SKM-1 treated with dmso at 0.1 percent for 144 hours (cell line): ENCODE data around the gene NEBL.

ENCODE experiments used
- DNase-seq: peaks from one replicate; lab custom pipeline; 2025; ENCODE audit not compliant: unreplicated experiment; lab: John Stamatoyannopoulos, UW

The NEBL gene

DNA sequence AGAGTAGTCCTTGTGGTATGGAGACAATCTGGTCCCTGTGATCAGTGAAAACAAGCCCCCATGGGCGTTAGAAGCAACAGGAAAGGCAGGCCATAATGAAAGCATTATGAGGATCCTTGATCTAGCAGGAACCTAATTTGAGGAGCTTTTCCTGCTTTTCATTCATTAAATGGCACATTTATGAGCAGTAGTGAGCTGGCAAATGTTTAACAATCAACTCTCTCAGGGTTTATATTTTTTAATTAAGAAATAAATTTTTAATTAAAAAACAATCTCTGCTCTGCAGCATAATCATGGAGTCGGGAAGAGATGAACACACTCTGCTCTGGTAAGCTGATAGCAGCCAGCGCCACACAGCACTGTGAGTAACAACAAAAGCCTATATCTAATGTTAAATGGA is 11.3 kb upstream of the NEBL start:
- DNase-seq = no peak

DNA sequence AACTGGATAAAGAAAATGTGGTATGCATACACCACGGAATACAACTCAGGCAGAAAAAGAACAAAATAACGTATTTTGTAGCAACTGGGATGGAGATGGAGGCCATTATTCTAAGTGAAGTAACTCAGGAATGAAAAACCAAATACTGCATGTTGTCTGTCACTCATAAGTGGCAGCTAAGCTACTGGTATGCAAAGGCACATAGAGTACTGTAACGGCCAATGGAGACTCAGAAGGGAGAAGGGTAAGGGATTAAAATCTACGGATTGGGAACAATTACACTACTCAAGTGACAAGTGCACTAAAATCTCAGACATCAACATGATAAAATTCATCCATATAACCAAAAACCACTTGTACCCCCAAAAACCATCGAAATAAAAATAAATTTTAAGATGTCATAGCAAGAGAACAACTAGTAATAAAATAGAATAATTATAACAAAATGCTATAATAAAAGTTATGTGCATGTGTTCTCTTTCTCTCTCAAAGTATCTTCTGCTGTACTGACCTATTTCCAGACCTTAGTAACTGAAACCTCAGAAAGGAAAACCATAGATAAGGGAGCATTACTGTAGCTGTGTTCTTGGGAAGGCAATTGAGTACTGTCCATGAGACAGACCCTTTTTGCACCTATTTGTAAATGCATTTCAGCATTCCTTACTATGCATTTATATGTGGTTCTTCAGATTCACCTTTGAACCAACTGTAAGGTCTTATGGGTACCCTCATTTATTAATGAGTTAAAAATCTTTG is 6.7 kb upstream of the NEBL start:
- no peak for DNase-seq

DNA sequence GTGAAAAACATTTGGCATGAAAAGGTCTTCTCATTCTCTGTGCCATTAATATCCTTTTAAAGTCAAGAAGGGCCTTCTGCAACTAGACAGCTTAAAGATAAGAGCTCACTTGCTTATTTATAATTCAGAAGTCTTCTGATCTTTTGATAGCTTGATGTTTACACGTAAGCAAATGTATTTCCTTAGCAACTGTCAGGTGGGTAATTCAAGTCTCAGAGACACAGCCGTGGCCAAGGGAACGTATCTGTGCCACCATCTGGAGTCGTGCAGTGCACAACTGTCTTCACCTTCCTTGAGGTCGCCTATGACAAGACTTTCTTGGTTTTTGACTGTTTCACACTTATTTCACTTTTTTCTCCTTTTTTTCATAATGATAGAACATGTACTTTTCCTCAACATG is 4.0 kb upstream of the NEBL start:
- DNase-seq = no peak

DNA sequence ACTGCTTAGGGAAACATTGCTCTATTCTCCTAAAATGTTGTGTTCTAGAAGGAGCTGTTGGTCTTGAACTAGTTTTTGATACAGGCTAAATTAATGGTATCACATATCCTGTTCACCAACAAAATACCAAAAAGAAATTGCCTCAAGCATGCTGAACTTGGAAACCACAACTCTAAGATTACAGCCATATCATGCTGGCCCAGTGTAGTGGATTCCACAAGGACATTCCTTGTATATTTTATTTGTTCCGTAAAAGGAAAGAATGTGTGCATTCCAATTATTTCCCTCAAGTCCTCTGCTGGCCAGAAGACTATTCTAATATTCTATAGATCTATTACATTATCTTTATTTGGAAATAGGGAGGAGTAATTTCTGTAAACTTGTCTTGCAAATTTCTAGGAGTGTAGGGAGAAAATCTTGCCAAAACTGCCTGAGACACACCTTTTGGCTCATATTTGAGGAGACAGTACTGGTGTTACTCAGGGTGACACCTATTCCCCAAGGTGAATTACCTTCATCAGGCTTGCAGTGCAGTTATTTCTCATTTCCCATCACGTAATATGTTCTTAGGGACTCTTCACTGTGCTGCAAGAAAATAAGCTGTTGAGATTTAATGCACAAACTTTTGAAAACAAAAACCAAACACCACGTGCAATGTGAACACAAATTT is 1.9 kb upstream of the NEBL start:
- no peak for DNase-seq

DNA sequence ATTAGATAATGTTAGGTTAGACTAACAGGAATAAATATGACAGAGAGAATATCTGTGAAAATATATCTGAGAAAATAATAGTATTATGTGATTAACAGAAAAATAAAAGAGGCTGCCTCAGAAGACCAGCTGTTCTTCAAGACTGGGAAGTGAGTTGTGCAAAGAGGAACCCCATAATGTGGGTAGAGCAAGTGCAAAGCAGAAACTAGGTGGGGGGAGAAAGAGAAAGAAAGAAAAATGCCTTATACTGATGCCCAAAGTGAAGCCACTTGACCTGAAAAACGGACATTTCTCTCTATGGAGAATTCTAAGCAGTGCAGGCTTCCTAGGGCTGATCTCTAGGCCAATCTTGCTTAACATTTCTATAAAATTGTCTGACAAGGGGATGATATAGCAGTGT is 3.8 kb downstream of the NEBL start:
- DNase-seq = no peak

DNA sequence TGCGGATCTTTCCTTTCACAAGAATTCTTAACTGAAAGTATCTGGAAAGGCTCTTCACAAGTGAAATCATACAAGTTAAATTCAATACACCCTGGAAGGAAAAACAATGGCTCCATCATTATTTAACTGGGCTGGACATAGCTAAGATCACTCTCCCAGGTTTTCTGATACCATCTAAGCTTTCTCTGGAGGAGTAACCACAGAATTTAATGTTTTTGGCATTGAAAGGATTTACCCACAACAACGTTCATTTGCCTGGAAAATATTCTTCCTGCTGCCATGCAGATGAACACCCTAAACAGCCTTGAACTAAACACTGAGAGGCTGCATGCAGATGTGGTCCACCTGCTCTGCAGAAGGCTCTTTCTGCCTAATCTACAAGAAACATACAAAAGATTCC is 4.3 kb downstream of the NEBL start:
- DNase-seq = no peak

DNA sequence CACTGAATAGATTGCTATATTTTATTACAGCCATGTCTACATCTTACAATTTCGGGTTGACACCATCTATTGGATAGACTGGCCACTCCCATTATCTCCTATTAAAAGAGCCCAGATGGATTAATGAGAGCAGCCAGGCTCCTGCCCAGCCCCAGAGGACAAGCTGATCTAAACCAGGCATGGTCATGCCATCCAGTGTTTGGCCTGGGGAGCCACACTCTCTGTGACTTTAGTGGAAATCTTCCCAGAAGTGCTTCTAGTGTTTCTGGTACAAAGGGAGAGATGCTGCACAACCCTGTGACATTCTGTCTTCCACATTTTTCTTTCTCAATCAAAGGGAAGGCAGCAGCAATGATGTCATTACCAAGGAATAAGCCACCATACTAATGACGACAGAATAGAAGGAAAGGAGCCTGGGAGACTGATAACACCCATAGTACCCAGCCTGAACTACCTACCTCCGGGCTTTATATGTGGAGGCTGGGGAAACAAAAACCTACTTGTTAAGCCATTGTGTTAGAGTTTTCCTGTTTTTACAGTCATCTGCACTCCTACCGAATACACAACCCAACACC is 5.0 kb downstream of the NEBL start:
- no peak for DNase-seq

DNA sequence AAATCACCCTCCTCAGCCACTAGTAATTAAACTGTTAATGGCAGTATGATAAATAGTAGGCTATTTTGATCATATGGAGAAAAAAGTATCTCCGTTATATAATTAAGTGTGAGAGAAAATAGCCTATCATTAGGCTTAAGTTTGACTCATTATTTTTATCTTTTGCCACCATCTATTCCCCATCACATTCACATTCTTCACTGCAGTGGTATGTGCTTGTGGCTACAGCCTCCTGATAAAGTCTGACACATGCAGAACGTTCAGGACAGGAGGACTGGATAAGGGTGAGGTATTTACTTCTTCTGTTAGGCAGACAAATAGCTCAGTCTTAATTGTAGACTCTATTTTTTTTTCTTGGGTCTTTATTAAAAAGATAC is 5.8 kb downstream of the NEBL start:
- DNase-seq = no peak

DNA sequence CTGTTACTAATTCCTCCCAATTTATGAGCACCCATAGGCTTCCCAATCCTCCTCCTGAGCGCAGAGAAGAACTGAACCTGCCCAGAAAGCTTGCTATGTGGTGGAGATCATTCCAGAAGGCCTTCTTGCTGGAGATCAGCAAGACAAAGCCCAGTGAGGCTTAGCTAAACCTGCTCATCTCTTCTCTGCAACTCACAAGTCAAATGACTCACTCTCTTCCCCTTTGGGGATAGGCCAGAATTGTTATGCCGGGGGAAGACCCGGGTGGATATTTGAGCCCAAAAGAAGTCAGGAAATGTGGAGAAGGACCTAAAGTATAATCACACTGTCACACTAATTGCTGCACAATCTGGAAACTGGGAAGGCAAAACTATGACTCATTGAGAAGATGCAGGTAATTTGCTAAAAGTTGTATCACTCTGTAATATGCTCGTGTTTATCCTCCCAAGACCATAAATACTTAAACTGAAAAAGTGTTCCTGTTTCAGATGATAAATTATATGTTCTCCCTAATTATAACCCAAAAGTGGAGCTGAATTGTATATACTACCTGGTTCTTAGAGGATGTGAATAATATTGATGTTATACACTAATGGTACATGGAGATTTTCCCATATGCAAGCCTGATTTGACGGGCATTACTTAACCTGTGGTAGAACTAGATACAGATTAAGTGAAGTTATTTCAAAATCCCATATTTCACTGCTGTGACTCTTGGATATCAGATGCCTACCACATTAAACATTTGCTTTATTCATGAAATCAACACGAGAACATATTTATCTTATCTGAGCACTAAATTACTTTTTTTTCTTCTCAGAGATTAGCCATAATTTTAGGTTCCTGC is 6.4 kb downstream of the NEBL start:
- DNase-seq = no peak

DNA sequence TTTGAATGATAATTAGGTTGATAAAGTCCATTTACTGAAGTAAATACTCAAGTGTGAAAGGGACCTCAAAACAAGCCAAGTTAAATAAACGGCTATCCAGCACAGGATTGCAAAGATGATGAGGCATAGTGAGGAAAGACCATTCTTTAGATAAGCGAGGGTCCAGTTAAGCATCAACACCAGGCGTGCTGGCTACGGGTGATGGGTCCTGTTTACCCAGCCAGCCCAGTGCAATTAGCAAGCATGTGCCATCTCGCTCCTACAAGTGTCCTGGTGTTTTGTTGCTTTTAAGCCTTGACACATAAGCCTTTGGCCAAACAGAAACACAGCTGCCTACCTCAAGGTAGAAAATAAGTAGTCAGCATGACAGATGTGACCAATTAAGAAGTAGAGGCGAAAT is 7.1 kb downstream of the NEBL start:
- no peak for DNase-seq

DNA sequence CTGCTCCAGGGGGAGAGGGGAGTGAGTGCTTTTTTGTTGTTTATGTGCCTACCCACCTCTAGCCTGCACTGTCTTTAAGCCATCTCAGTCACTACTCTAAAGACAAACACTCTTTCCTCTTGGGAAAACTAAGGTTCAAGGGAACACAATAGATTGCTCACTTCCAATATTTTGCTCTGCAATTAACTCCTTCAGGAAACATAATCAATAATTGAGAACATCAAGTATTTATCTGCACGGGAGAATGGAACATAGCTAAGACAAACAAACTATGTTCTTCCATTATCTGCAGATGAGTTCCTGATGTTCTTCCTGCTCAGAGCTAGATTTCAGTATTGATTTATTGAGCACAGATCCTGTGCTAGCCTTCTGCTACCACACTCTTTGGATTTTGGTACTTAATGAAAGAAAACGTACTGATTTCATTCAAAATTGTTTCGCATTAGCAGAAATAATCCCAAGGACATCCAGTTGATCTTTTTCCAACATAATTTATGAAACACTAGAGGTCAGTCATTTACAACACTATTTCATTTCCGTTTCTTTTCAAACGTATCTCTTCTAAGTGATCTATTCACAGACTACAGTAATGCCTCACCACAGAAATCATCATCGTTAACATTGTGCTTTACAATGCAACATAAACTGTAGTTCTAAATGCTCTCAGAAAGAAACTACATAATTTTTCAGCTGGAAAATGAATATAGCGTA is 8.3 kb downstream of the NEBL start:
- no peak for DNase-seq

DNA sequence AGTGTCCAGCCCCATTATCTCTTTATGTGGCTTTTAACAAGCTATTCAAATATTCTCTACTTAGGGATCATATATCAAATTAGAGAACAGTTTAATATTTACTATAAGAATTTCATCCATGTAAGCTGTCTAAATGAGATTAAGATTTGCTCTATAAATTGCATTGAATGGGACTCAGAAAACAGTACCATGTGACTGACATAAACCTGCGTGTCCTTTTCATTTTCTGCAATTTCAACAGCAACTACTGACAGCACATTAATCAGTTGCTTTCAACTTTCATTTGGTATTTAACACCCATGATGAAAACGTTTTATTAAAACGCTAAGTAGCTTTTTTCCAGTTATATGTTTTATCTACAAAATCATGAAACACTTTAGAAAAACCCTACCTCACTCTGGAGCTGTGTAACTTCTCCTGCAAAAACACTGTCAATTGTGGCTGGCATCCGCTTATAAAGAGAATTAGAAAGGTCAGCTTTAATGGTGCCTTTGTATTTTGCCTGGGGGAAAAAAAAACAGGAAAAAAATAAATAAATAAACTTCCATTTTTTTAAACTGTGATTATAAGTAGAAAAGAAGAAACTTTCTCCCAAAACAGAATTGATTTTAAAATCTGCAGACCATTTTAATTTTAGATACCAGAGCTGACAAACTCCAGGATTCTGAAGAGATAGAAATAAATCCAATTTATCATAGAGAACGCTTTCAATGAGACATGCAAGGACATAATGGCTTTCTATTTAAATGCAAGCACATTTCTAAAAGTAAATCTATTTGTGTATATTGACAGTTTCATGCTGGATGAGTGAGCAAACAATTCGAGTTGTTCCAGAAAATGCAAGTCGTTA is 9.2 kb downstream of the NEBL start:
- no peak for DNase-seq

DNA sequence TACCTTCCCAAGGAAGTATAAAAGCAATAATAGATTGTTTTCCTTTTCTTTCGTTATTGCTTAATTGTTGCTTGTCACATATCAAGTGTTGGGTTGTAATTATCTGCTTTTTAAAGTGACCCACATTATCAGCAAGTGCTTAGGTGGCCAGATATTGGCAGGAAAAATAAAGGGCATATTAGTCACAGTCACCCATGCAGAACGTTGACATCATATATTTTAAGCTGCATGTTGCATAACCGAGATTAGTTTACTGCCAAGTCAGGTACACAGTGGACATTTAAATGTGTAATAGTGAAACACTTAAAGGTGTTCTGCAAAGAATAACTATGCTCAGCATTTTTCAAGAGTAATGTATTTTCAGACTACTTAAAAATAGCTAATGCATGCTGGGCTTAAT is 11.4 kb downstream of the NEBL start:
- DNase-seq = no peak

DNA sequence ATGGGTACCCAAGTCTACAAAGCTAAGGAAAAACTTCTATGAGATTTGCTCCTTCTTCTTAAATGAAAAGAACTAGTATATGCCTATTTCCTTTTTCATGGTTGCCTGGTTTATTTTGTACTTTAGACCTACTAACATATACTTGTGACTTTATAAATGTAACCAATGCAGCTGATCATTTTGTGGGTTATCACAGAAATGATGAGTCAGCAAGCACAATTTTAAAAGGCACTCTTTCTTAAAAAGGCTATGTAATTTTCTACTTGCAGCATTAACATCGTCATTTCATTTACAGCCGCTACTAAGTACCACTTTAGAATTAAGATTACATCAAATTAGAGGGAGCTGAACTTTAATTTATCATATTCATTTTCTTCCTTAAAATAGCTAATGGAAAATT is 13.6 kb downstream of the NEBL start:
- no peak for DNase-seq

DNA sequence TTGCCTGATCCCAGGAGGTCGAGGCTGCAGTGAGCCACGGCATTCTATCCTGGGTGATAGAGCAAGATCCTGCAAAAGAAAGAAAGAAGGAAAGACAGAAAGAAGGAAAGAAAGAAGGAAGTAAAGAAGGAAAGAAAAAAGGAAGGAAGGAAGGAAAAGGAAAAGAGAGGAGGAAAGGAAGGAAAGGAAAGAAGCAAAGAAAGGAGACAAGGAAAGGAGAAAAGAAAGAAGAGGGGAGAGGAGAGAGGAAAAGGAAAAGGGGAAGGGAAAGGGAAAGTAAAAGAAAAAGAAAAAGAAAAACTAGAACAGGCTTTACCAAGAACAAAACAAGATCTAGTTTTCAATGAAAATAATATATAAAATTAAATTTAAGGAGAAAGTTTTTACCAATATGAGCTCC is 15.0 kb downstream of the NEBL start:
- DNase-seq = no peak

DNA sequence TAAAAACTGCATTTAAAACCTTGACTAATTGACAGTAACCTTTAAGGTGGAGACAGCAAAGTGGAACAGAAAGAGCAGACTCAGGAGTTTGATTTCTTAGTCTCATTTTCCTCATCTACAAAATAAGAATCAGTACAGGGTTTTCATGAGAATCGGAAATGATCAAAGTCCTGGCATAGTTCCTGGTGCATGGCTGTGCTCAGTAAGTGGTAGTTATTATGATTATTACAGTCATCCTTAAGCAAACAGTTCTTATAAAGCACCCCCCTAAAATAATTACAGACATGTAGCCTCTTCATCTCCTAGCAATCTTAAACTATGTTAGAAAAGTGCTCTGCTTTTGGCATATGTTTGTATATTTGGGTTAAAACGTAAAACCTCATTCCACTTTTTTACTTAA is 18.0 kb downstream of the NEBL start:
- DNase-seq = no peak

DNA sequence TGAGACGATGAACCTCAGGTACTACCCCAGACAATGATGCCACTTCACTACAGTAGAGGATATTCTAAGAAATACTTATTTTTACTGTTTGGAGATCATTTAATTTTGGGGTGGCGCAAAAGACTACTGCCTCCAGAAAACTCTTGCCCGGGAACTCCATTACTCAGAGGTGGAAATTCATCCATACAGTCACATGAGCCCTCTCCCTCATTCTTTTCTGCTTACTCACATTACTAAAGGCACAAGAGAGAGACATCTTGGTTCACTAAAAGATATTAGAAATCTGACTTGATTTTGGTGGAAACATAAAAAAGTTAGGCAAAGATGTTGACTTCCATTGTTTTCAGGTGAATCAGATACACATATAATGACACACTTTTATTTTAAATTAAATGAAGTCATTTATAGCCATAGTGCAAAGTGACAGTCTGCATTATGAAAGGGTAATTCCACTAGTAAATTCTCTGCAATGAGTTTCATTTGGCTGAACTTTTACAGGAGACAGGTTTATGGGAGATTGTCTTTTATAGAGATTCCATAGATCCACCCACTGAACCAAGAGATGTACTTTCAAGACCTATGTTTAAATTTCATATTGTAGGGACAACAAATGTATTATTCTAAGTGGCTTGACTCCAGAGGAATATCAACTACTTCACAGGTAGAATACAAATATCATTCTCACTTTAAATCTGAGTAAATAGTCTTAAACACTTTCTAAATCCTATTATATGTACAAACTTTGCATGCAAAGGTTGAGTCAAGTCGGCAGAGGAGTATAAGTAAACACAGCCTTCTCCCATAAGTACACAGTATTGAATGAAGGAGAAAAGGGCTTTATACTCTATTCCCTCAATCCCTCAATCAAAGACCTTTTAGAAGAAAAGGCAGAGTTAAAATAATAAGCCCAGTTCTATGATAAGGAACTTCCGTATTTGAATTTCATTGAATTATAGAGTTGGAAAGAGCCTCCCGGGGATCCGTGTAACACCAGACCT is 18.8 kb downstream of the NEBL start:
- DNase-seq = no peak

DNA sequence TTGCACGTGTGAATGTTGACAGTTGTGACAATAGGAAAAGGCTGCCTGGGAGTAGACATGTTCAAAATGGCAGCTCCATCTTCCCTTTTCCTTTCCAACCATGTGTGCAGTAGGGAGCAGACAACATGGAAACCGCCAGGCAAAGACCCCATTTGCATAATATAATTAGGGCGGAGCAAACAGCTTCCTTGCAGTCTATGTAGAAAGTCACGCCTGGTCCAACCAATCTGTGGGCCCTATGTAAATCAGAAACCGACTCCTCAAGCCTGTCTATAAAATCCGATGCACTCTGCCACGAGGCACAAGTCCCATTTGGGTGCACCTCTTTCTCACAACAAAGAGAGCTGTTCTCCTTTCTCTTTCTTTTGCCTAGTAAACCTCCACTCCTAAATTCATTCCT is 19.6 kb downstream of the NEBL start:
- no peak for DNase-seq

DNA sequence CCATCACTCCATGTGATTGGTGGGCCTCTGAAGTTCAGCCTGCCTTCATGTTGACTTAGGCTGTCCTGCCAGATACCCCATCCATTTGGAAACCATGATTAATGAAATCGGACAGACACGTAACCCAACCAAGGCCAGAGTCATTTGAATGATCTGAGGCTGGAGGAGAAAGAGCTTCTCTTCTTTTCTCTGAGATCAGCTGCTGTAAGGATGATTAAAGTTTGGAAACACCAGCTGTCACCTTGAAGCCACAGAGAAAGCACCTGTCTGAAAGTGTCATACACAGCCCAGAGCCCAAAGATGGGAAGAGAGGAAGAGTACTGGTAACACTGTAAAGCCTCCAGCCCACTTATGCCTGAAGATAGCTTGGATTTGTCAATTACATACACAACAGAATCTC is 22.9 kb downstream of the NEBL start:
- DNase-seq = no peak
